K562 (cell line): ENCODE results near the gene EPC2. TPM values are rescaled to one million over a fixed set of nuclear protein-coding genes. Genes with fewer than 3 reads are reported as not detected.

Source experiments
- ATAC-seq: fragments of 200-7000 bp; cut with Tn5 transposase; 3 replicates; pipeline ENCODE4 v1.9.1; 2020; ENCODE audit warnings: moderate library complexity
- BruUV-seq: library from RNA; stranded (reverse); fragments of 400-500 nt; replicated peaks from 2 replicates; lab custom pipeline; 2021; lab: Mats Ljungman, UMichigan
- CTCF ChIA-PET: fragments of 300-600 bp; formaldehyde crosslinking; extraction: SDS; loops from one replicate; lab custom pipeline; 2021; ENCODE audit warnings: low intra/inter-chr PET ratio; lab: Yijun Ruan, JAX
- POLR2A ChIA-PET: fragments of 300-600, 350-650 bp; sonication (Branson Sonifier 250); formaldehyde crosslinking; extraction: SDS; loops from one replicate; lab custom pipeline; 2021; ENCODE audit warnings: antibody characterized with exemption, inconsistent platforms; lab: Yijun Ruan, JAX
- DNase-seq, 4 experiments: peaks; one replicate each; pipeline versions ENCODE4 v3.0.0 to v3.0.0-alpha.2; 2011 to 2018; ENCODE audit warnings: low spot score in 3 of 4, mixed read lengths in 3 of 4; ENCODE audit errors: extremely low read depth in 1 of 4
- FAIRE-seq: peaks from 2 replicates; lab custom pipeline; 2011; peaks lifted over from hg19 to GRCh38; lab: Jason Lieb, UNC
- H2AFZ ChIP-seq: 2 replicates; pipeline ENCODE4 v1.6.0; 2011; ENCODE audit warnings: low read depth, low read length, control low read depth, inconsistent platforms
- H3K27ac ChIP-seq: fragments of 200-600 bp; 3 replicates; pipeline ENCODE4 v1.8.0; 2011; ENCODE audit warnings: low read depth, mild to moderate bottlenecking, control low read depth, inconsistent platforms, low read length, moderate library complexity, mixed read lengths; ENCODE audit errors: extremely low read depth
- H3K27me3 ChIP-seq, 2 experiments: fragments of 300-600 bp in 1 of 2; 2 replicates in 1 of 2; 3 replicates in 1 of 2; pipeline versions ENCODE4 v1.6.0 to v1.8.0; 2011; ENCODE audit warnings: inconsistent platforms in 2 of 2, low read length in 2 of 2, mild to moderate bottlenecking in 1 of 2, mixed read lengths in 1 of 2, moderate library complexity in 1 of 2; ENCODE audit not compliant: control insufficient read depth in 2 of 2, insufficient read depth in 2 of 2
- H3K36me3 ChIP-seq: fragments of 300-600 bp; 3 replicates; pipeline ENCODE4 v1.8.0; 2011; ENCODE audit warnings: mild to moderate bottlenecking, low read length, inconsistent platforms; ENCODE audit not compliant: control insufficient read depth, insufficient read depth
- H3K4me1 ChIP-seq, 2 experiments: fragments of 200-600 bp in 1 of 2; replicated peaks in 1 of 2; 2 replicates in 1 of 2; 3 replicates in 1 of 2; pipeline versions ENCODE4 v1.5.1 to v1.8.0; 2011; ENCODE audit warnings: inconsistent platforms in 2 of 2, low read length in 2 of 2, mild to moderate bottlenecking in 1 of 2, mixed read lengths in 1 of 2, moderate library complexity in 1 of 2; ENCODE audit not compliant: control insufficient read depth in 2 of 2, insufficient read depth in 2 of 2
- H3K4me2 ChIP-seq: 2 replicates; pipeline ENCODE4 v1.6.1; 2011; ENCODE audit warnings: low read length, control low read depth, inconsistent platforms, mixed read lengths; ENCODE audit not compliant: insufficient read depth
- H3K4me3 ChIP-seq: fragments of 200-600 bp; sonication (generic), shearing (Covaris generic); 2 replicates; pipeline ENCODE4 v1.5.1; 2016; ENCODE audit warnings: control low read depth, inconsistent platforms
- H3K79me2 ChIP-seq: fragments of 200-600 bp; 3 replicates; pipeline ENCODE4 v1.8.0; 2011; ENCODE audit warnings: low read length, inconsistent platforms; ENCODE audit not compliant: control insufficient read depth, insufficient read depth
- H3K9ac ChIP-seq, 2 experiments: 2 replicates each; pipeline versions ENCODE4 v1.6.0 to v1.6.1; 2011; ENCODE audit warnings: low read depth in 2 of 2, low read length in 2 of 2, control low read depth in 1 of 2, inconsistent platforms in 1 of 2, mild to moderate bottlenecking in 1 of 2, mixed read lengths in 1 of 2; ENCODE audit not compliant: insufficient read depth in 1 of 2
- H3K9me1 ChIP-seq: one replicate; pipeline ENCODE4 v1.6.0; 2011; ENCODE audit warnings: inconsistent platforms, mild to moderate bottlenecking, low read length, moderate library complexity; ENCODE audit not compliant: control insufficient read depth, insufficient read depth
- H3K9me3 ChIP-seq: replicated peaks from 2 replicates; pipeline ENCODE4 v1.5.1; 2011; ENCODE audit warnings: low read depth, low read length, inconsistent platforms; ENCODE audit not compliant: control insufficient read depth, insufficient read depth
- H4K20me1 ChIP-seq: replicated peaks from 2 replicates; pipeline ENCODE4 v1.6.1; 2011; ENCODE audit warnings: low read length, inconsistent platforms, mixed read lengths; ENCODE audit not compliant: control insufficient read depth, insufficient read depth
- BCLAF1 ChIP-seq, 2 experiments: fragments of 450-650 bp in 1 of 2; IDR thresholded peaks; 2 replicates each; pipeline ENCODE4 v1.6.1; 2011 to 2017; ENCODE audit warnings: low read depth in 2 of 2, antibody characterized with exemption in 1 of 2, borderline replicate concordance in 1 of 2, low read length in 1 of 2, mild to moderate bottlenecking in 1 of 2, mixed read lengths in 1 of 2; ENCODE audit not compliant: control insufficient read depth in 1 of 2
- CHCHD3 ChIP-seq: fragments of 250-450 bp; sonication (Bioruptor Pico); IDR thresholded peaks from 2 replicates; pipeline ENCODE4 v2.1.2; 2022; ENCODE audit warnings: mild to moderate bottlenecking
- ID3 ChIP-seq, 2 experiments: fragments of 250-450 bp in 1 of 2; fragments of 450-650 bp in 1 of 2; sonication (Bioruptor Pico) in 1 of 2; IDR thresholded peaks; 2 replicates each; pipeline versions ENCODE4 v1.6.1 to v1.8.0; 2016 to 2021; ENCODE audit warnings: mild to moderate bottlenecking in 2 of 2, moderate library complexity in 2 of 2, missing compliant biosample characterization in 1 of 2, missing genetic modification characterization in 1 of 2
- REST ChIP-seq, 2 experiments: fragments of 450-650 bp; formaldehyde crosslinking in 1 of 2; IDR thresholded peaks; 2 replicates each; pipeline versions ENCODE4 v1.4.0 to v1.6.1; 2014 to 2020; ENCODE audit warnings: mild to moderate bottlenecking in 2 of 2, borderline replicate concordance in 1 of 2, low read depth in 1 of 2
- WGBS: fragments of 100-300 bp; shearing (Covaris generic); methylation state at CpG from one replicate; pipeline ENCODE4 v1.1.6; 2016; ENCODE audit warnings: low coverage, mixed read lengths; ENCODE audit not compliant: insufficient coverage; ENCODE audit errors: missing lambda C conversion rate; 5-methylcytosine and 5-hydroxymethylcytosine counted together
- in situ Hi-C: fragments of 300-500 bp; cut with MboI; formaldehyde crosslinking; loops from 4 replicates; pipeline ENCODE4 v1.15.0; 2018; ENCODE audit warnings: inconsistent platforms, mixed read lengths
- intact Hi-C: fragments of 100-400 bp; cut with micrococcal nuclease; formaldehyde crosslinking; loops from 2 replicates; pipeline ENCODE4 v1.14.2; 2022
- polyA plus RNA-seq, 8 experiments: library from polyadenylated mRNA; depleted of rRNA in 4 of 8; stranded (reverse) in 5 of 8; unstranded in 3 of 8; fragments of >200 nt; fragmentation: Nextera tagmentation in 2 of 8; fragmentation: Illumina TruSeq in 1 of 8; extraction: Ambion mirVana in 2 of 8; extraction: Trizol in 1 of 8; gene quantifications; 2 replicates each; pipeline versions ENCODE4 v1.2.1 to v1.2.3, GENCODE V29; 2011 to 2014; ENCODE audit warnings: inconsistent platforms in 1 of 8, missing spikeins in 1 of 8
- total RNA-seq, 7 experiments: library from RNA; depleted of rRNA in 6 of 7; stranded (reverse); fragments of >200 nt in 6 of 7; fragmentation: Illumina TruSeq in 2 of 7; extraction: Trizol in 2 of 7; gene quantifications; 2 replicates each; pipeline versions ENCODE4 v1.2.1 to v1.2.3, GENCODE V29; 2011 to 2021; ENCODE audit warnings: low replicate concordance in 1 of 7

Gene EPC2
- total and polyA plus RNA-seq, 9 of the 15 experiments (the other 6 are each of a cell fraction or from before 2014, with no cell fraction given): 7.0 to 35.8 (median 29.1) TPM

GRCh38 chr2:148603562-148603920, 41.0 kb upstream of the EPC2 start:
- no TSS peak for BruUV-seq
- Histone ChIP-seq H3K9me3 (no peaks in the 10 kb centered on the region), H3K9me1 (no peaks in the 10 kb centered on the region), H3K27ac (no peak overlapping the region), H2AFZ (no peak overlapping the region), H3K4me2 (no peak overlapping the region), H4K20me1 (no peaks in the 10 kb centered on the region), H3K9ac (no peak overlapping the region), H3K4me1 (no peaks in the 10 kb centered on the region), H3K4me3 (no peak overlapping the region), H3K79me2 (no peaks in the 10 kb centered on the region), H3K27me3 (peaks cover 6 to 28% of the 10 kb centered on the region in 2 experiments; a peak in 4 of 5 replicates), H3K36me3 (no peaks in the 10 kb centered on the region)
- intact Hi-C loops (no loop called here), in situ Hi-C loops (no loop called here)
- DNase-seq (no peak), ATAC-seq (no peak), FAIRE-seq (no peak)
- 1% methylated on average over 3 of the region's 3 CpGs for WGBS
- ChIA-PET CTCF (no interaction called here), POLR2A (interaction anchor here (0.7 to 1.9 kb wide), 3 partner anchors 16 to 76 kb away, joined by 3 to 6 read pairs (median 5); no protein-coding TSS in a partner anchor)
- no peak for TF ChIP-seq BCLAF1 (IDR thresholded peaks at IDR 0.05; ENCODE audit: borderline replicate concordance in 1 of 2, control insufficient read depth in 1 of 2, low read depth in 2 of 2, low read length in 1 of 2)
- no peak for TF ChIP-seq CHCHD3 (CRISPR knock-in tag)
- TF ChIP-seq ID3 (CRISPR knock-in tag; IDR thresholded peaks at IDR 0.05): no peak
- TF ChIP-seq ID3 (tag; IDR thresholded peaks at IDR 0.05): no peak
- no peak for TF ChIP-seq REST (IDR thresholded peaks at IDR 0.05; ENCODE audit: borderline replicate concordance)
- TF ChIP-seq REST (CRISPR knock-in tag; IDR thresholded peaks at IDR 0.05; ENCODE audit: low read depth): no peak
